NCI-H187 (cell line): ENCODE results near the gene FSTL1.

Source experiments
- DNase-seq, 2 experiments: peaks; one replicate each; lab custom pipeline; 2025; lab: John Stamatoyannopoulos, UW

Gene FSTL1

DNA sequence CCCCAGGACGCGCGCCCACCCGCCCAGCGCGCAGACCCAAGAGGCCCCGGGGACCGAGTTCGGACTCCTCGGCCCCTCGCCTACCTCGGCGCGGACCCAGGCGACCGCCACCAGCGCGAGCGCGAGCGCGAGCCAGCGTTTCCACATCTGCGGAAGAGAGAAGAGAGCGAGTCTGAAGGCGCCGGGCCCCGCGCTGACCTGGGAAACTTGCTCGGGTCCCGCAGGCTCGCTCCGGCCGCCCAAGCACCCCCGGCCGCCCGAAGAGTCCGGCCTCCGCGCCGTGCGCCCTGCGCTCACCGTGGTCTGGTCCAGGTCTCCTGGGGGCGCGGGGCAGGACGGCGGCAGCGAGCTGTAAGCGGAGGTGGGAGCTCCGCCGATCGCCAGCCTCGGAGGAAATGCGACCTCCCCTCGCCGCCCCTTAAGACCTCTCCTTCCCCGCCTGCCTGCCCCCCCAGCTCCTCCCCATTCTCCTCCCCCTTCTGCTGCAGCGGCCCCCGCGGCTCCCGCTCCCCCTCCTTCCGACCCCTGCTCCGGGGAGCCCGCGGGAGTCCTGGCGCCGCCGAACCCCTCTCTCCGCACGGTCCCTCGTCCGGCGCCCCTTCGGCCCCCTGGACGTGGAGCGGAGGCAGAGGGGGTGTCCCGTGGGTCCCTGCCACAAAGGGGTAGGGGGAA lies at the start of gene FSTL1:
Gene FSTL1, minus strand, starts transcription at position 393 of the 672 bp plus-strand sequence. Its CDS starts 246 bp downstream, at position 147.
- no peak for DNase-seq

- no peak for DNase-seq
Measured at GRCh38 chr3:120498556-120499346, 48.0 kb upstream of the FSTL1 start.

GRCh38 chr3:120497818-120498217 lies 47.0 kb upstream of the FSTL1 start:
- no peak for DNase-seq

DNA sequence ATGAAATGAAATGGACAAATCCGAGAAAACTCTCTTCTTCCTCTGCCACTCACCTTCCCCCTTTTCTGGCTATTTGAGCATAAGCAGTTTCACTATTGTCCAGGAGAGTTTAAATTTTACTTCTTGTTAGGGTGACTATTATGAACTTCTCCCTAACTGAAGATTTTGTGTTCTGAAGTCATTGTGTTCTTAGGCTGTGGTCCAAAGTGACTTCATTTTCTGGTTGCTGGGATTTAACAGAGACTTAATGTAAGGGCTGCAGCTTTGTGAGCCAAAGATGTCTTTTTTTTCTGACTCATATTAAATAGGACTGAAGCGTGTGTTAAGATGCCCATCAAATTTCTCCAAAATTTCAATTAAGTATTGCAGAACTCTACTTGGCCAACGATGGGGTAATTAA lies 46.5 kb upstream of the FSTL1 start:
- no peak for DNase-seq

GRCh38 chr3:120496278-120497002 lies 45.6 kb upstream of the FSTL1 start:
- no peak for DNase-seq

DNA sequence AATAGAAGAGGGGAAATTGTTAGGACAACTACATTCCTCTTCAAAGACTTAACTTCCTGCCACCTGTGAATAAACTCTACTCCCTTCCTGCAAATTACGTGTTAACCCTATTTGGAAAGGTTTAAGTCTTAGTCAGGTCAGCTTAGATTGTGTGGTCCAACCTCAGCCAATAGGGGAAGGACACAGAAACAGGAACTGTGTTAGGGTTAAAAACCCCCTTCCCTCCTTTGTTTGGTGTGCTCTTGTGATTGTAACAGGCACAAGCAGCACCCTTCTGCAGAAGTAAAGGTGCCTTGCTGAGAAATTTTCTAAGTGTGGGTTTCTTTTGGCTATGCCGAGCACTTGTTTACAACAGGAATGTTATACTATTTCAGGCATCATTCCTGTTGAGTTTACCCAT lies 45.0 kb upstream of the FSTL1 start:
- no peak for DNase-seq

DNA sequence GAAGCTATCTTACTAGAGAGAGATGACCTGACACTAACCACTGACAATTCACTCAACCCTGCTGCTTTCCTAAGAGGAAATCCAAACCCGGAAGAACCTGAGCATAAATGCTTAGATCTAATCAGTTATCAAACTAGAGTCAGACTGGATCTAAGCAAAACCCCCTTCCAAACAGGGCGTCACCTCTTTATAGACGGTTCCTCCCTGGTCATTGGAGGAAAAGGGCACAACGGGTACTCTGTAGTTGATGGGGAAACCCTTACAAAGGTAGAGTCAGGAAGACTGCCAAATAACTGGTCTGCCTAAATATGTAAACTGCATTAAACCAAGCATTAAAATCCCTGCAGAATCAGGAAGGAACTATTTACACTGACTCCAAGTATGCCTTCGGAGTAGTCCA lies 41.3 kb upstream of the FSTL1 start:
- no peak for DNase-seq

GRCh38 chr3:120489421-120489820 lies 38.6 kb upstream of the FSTL1 start:
- no peak for DNase-seq

- DNase-seq: no peak
Measured at GRCh38 chr3:120488296-120488695, 37.5 kb upstream of the FSTL1 start.

- no peak for DNase-seq
Measured at GRCh38 chr3:120487191-120487650, 36.4 kb upstream of the FSTL1 start.

GRCh38 chr3:120481081-120481480 lies 30.3 kb upstream of the FSTL1 start:
- no peak for DNase-seq

GRCh38 chr3:120477781-120478180 lies 27.0 kb upstream of the FSTL1 start:
- DNase-seq: no peak

GRCh38 chr3:120475722-120476377 lies 25.1 kb upstream of the FSTL1 start:
- no peak for DNase-seq

DNA sequence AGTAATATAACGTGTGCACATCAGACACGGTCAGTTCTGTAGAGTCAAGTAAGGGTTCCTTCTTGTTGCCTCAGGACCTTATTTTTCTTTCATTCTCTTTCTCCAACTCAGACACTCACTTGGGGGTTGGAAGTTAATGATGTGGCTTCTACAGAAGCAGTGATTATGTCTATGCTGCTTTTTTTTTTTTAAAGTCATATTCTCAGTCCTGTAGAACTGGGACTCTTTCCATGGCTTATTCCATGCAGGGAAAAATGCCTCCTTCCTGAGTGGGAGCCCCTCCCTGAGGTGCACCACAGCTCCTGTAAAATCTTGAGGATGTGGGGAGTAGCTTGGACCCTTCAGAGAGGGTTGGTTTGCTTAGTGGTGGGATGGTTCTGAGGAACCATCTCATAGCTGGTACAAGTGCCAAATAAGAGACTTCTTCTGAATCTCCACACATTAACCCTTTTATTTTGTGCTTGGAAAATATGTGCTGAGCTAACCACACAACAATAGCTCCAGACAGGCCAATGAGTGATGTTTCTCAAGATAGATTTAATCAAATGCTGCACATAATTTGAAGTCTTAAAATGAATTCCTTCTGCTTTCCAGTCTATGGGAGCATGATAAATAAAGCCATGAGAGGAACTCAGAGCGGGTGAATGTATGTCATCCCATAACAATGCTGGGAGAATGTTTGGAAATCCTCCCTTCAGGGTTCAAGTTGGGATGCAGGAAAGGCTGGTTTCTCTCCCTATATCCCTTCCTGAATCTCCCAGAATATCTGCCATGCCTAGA lies 23.3 kb upstream of the FSTL1 start:
- DNase-seq: no peak

DNA sequence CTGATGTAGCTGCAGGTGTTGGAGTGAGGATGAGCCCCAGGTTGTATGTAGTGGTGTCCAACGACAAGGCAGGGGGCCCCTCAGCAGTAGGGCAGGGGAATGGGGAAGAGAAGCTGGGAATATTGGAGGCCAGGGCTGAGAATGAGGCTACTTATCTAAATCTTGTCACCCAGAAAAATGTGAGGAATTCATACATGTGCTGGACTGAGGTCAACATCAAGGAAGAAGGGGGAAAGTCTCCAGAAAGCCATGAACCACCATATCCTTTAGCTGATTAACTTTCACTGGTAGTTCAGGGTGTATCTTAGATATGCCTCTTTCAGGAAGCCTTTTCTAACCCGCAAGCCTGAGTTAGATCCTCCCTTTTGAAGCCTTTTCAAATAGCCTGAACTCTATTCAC lies 22.6 kb upstream of the FSTL1 start:
- no peak for DNase-seq

DNA sequence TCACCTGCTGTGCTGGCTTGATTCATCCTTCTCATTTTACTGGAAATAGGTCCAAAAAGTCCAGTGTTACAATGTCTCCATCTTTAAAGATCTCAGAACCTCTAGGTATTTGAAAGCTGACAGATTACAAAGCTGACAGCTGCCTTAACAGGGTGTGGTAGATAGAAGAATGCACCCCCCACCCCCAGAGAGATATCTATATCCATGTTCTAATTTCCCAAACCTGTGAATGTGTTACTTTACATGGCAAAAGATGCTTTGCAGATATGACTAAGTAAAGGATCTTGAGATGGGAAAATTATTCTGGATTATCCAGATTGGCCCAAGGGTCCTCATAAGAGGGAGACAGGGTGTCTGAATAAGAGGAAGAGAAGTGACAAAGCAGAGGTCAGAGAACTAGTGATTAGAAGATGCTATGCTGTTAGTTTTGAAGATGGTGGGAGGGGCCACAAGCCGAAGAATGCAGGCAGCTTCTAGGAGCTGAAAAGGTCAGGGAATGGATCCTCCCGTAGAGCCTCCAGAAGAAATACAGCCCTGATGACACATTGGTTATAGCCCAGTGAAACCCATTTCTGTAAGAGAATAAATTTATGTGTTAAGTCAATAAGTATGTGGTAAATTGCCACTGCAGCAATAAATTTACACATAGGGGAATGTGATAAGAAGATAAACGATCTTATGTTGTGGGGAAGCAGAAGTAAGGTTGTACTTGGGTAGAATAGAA lies 21.5 kb upstream of the FSTL1 start:
- DNase-seq: no peak

- DNase-seq: no peak
Measured at GRCh38 chr3:120471643-120472042, 20.9 kb upstream of the FSTL1 start.

GRCh38 chr3:120470870-120471269 lies 20.1 kb upstream of the FSTL1 start:
- no peak for DNase-seq

- no peak for DNase-seq
Measured at GRCh38 chr3:120469882-120470301, 19.1 kb upstream of the FSTL1 start.

DNA sequence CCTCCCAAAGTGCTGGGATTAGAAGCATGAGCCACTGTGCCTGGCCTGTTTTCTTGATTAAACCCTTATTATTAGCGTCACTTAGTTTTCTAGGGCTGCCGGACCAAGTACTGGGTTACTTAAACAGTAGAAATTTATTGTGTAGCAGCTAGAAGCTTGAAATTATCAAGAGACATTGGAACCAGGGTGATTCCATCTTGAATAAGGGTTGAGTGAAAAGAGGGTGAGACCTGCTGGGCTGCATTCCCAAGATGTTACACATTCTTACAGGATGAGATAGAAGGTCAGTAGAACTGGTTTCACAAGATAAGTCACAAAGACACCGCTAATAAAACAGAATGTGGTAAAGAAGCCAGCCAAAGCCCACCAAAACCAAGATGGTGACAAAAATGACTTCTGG lies 18.6 kb upstream of the FSTL1 start:
- DNase-seq: no peak
